ENCODE results near the gene UBASH3B.

- no peak for TF ChIP-seq CTCF (conservative IDR thresholded peaks at IDR 0.05 in 1 of 2, IDR thresholded peaks at IDR 0.05 in 1 of 2; ENCODE audit: extremely low read depth in 1 of 2, insufficient read depth in 1 of 2, low read depth in 1 of 2, low read length in 2 of 2)
- no peak for TF ChIP-seq EZH2 (IDR thresholded peaks at IDR 0.05; ENCODE audit: borderline replicate concordance, low read length)
Observed at GRCh38 chr11:122717264-122717867, 61.8 kb downstream of the UBASH3B start.
